WERI-Rb-1 (cell line): ENCODE data around the gene SERPINE1.

Experiments used
- DNase-seq: peaks from one replicate; pipeline ENCODE4 v3.0.0-alpha.2; 2020
- H3K27ac ChIP-seq: fragments of 250-450 bp; sonication (Bioruptor Pico); 2 replicates; pipeline ENCODE4 v1.5.1; 2020; ENCODE audit warnings: mild to moderate bottlenecking, moderate library complexity
- H3K27me3 ChIP-seq: fragments of 250-450 bp; sonication (Bioruptor Pico); 2 replicates; pipeline ENCODE4 v1.5.1; 2021; ENCODE audit warnings: mild to moderate bottlenecking, low read depth, moderate library complexity; ENCODE audit not compliant: insufficient read depth, severe bottlenecking
- H3K36me3 ChIP-seq: fragments of 250-450 bp; sonication (Bioruptor Pico); 2 replicates; pipeline ENCODE4 v1.5.1; 2020; ENCODE audit warnings: mild to moderate bottlenecking, moderate library complexity
- H3K4me3 ChIP-seq: 2 replicates; pipeline ENCODE4 v1.5.1; 2011; ENCODE audit warnings: low read depth, mild to moderate bottlenecking, control low read depth, low read length
- H3K9me3 ChIP-seq: fragments of 250-450 bp; sonication (Bioruptor Pico); 2 replicates; pipeline ENCODE4 v1.5.1; 2021; ENCODE audit warnings: mild to moderate bottlenecking, moderate library complexity; ENCODE audit not compliant: severe bottlenecking
- CTCF ChIP-seq: IDR thresholded peaks from 2 replicates; pipeline ENCODE4 v1.5.1; 2011; ENCODE audit warnings: low read depth, mild to moderate bottlenecking, control low read depth, inconsistent platforms, low read length

The SERPINE1 gene

GRCh38 chr7:101169110-101169837, 42.4 kb downstream of the SERPINE1 start:
- no peak for TF ChIP-seq CTCF
- H3K36me3 ChIP-seq, result no peaks in the 10 kb centered on the region
- peaks cover 8% of the 10 kb centered on the region for H3K9me3 ChIP-seq
- H3K27ac ChIP-seq, result no peak overlapping the region
- H3K4me3 ChIP-seq, result no peak overlapping the region
- H3K27me3 ChIP-seq, result peaks cover 96% of the 10 kb centered on the region
- no peak for DNase-seq

- Histone ChIP-seq H3K9me3 (peaks cover 9% of the 10 kb centered on the region), H3K27me3 (peaks cover 96% of the 10 kb centered on the region), H3K27ac (no peak overlapping the region), H3K4me3 (no peak overlapping the region), H3K36me3 (no peaks in the 10 kb centered on the region)
- TF ChIP-seq CTCF, result peak; percentile 95
- DNase-seq, result peak; percentile 74
These were observed 43.1 kb downstream of the SERPINE1 start for GRCh38 chr7:101169838-101170551.

- H3K27me3 ChIP-seq, result peaks cover 94% of the 10 kb centered on the region
- no peak for DNase-seq
- peaks cover 9% of the 10 kb centered on the region for H3K9me3 ChIP-seq
- no peak overlapping the region for H3K27ac ChIP-seq
- H3K36me3 ChIP-seq, result no peaks in the 10 kb centered on the region
- H3K4me3 ChIP-seq, result no peak overlapping the region
- TF ChIP-seq CTCF, result no peak
These were observed 43.9 kb downstream of the SERPINE1 start for GRCh38 chr7:101170617-101171441.

GRCh38 chr7:101171442-101171837, 44.5 kb downstream of the SERPINE1 start:
- Histone ChIP-seq H3K4me3 (no peak overlapping the region), H3K9me3 (peaks cover 9% of the 10 kb centered on the region), H3K27me3 (peaks cover 92% of the 10 kb centered on the region), H3K36me3 (no peaks in the 10 kb centered on the region), H3K27ac (no peak overlapping the region)
- TF ChIP-seq CTCF, result peak; percentile 44; the same call in 1 of the 2 replicates
- peak; percentile 32 for DNase-seq

- no peak for DNase-seq
- Histone ChIP-seq H3K27me3 (peaks cover 91% of the 10 kb centered on the region), H3K36me3 (no peaks in the 10 kb centered on the region), H3K4me3 (no peak overlapping the region), H3K27ac (no peak overlapping the region), H3K9me3 (peaks cover 9% of the 10 kb centered on the region)
- TF ChIP-seq CTCF, result peak; percentile 28; the same call in 1 of the 2 replicates
These were observed 45.3 kb downstream of the SERPINE1 start for GRCh38 chr7:101172005-101172853.
